ENCODE results near the gene ACOT2.
"Not testable (repeated sequence)": the region's sequence is repeated elsewhere in the genome, so short reads cannot be mapped to it uniquely, and the experiment has no call there.

The ACOT2 gene

DNA sequence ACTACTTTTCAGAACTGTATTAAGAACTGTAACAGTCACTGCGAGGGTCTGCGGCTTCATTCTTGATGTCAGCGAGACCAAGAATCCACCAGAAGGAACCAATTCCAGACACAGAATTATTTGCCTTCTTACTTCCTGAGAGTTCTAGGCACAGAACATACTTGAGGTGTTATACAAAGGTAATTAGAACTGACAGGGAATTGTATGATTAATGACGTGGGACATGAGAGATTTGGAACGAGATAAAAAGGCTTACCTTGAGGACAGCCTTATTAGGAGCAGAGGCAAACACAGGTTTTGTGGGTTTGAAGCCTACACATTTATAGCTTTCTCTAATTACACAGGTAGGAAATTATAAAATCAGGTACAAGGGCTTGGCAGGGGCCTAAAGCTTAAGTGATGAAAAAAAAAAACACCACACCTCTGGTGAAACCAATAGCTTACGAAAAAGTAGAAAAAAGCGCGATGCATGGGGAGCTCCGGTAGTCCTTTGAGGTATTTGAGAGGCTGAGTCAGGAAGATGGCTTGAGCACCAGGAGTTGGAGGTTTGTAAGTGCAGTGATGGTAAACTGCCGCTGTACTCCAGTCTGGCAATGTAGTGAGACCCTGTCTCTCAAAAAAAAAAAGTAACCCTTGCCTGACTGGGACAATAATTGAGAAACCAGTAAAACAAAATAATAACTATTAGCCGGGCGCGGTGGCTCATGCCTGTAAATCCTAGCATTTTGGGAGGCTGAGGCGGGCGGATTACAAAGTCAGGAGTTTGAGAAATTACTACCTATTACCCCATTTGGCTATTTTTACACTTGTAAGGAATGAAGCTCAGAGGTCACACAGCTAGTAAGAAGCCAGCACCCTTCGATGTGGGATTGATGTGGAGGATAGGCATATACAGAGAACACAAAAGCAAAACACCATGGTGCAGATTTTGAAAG, 795 bp upstream of the ACOT2 start:
- peak; percentile 9 to 70 (median 22) for DNase-seq

DNA sequence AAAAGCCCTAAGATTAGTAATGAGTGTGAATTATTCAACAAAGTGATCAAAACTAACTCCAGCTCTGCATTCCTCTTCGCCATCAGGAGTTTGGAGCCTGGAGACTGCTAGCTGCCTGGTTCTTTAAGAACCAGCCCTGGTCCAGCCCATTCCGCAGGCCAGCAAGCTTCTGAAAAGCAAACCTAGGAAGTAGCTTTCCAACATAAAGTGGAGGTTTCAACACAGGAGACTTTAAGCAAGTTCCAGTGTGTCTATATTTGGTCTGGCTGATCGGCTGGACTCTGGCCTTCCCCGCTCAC, 178 bp upstream of the ACOT2 start:
- DNase-seq = not testable (repeated sequence)

DNA sequence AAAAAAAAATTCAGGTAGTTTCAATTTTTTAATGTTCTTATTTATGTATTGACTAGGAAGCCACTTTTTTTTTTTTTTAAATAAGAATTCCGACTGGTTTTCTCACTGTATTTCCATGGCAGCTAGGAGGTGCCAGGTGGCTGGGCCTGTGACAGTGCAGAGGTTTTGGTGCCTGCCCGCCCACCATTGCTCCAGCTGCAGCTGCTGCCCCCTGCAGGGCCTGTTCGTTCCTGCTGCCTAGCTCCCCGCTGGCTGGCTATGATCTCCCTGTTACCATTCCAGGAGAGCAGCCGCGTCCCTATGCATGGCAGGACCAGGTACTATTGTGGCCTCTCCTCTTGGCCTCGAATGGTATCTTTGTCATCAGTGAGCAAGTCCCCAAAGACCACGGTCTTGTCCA, 1.9 kb downstream of the ACOT2 start:
- peak; percentile 15 to 38 (median 25) for DNase-seq

DNA sequence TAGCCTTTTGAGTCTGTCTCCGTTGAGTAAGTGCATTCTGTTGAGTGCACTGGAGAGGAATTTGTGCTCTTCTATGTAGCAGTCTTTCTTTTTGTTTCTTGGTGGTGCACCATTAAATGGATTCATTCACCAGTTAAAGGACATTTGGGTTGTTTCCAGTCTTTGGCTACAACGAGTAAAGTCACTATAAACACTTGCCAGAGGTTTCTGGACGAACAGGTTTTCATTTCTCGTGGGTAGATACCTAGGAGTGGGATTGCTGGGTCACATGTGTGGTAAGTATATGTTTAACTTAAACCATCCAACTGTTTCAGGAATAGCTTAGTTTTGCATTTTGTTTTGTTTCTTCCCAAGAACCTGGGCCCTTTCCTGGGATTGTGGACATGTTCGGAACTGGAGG, 4.0 kb downstream of the ACOT2 start:
- DNase-seq = not testable (repeated sequence)

DNA sequence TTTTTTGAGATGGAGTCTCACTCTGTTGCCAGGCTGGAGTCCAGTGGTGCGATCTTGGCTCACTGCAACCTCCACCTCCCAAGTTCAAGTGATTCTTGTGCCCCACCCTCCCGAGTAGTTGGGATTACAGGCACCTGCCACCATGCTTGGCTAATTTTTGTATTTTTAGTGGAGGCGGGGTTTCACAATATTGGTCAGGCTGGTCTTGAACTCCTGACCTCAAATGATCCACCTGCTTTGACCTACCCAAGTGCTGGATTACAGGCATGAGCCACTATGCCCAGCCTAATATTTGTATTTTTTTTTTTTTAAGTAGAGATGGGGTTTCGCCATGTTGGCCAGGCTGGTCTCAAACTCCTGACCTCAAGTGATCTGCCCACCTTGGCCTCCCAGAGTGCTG, 4.7 kb downstream of the ACOT2 start:
- DNase-seq = not testable (repeated sequence)

DNA sequence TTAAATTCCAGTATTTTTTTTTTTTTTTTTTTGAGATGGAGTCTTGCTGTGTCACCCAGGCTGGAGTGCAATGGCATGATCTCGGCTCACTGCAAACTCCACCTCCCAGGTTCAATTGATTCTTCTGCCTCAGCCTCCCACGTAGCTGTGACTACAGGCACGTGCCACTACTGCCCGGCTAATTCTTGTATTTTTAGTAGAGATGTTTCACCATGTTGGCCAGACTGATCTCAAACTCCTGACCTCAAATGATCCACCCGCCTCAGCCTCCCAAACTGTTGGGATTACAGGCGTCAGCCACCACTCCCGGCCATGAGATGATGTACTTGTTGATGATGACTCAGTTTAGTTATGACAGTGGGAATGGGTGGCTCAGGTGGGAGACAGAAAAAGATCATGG, 5.2 kb downstream of the ACOT2 start:
- DNase-seq = not testable (repeated sequence)

DNA sequence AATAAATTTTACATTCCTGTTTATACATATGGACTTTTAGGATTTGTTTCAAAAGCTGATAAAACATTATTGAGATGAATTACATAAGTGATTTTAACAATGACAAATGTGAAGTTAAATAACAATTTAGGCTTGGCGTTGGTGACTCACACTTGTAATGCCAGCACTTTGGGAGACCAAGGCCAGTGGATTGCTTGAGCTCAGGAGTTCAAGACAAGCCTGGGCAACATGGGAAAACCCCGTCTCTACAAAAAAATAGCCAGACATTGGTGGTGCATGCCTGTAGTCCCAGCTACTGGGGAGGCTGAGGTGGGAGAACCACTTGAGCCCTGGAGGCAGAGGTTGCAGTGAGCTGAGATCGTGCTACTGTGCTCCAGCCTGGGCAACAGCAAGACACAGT, 7.4 kb downstream of the ACOT2 start:
- no peak for DNase-seq

DNA sequence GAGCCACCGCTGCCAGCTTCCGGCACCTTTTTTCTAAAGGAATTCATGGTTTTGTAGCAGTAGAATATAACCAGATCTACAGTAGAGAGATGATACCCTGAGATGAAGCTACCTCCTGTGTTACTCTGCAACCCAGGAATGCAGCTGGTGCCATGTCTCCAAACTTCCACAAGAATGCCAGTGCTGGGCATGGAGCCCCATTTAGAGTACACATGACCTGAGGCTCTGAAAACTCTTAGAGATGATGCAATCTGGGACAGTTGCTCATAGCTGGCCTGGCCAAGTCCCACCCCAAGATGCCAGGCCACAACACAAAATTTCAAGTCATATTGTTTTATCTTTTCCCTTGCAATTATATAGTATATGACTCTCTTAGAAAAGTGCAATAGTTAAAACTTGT, 8.2 kb downstream of the ACOT2 start:
- DNase-seq = not testable (repeated sequence)

DNA sequence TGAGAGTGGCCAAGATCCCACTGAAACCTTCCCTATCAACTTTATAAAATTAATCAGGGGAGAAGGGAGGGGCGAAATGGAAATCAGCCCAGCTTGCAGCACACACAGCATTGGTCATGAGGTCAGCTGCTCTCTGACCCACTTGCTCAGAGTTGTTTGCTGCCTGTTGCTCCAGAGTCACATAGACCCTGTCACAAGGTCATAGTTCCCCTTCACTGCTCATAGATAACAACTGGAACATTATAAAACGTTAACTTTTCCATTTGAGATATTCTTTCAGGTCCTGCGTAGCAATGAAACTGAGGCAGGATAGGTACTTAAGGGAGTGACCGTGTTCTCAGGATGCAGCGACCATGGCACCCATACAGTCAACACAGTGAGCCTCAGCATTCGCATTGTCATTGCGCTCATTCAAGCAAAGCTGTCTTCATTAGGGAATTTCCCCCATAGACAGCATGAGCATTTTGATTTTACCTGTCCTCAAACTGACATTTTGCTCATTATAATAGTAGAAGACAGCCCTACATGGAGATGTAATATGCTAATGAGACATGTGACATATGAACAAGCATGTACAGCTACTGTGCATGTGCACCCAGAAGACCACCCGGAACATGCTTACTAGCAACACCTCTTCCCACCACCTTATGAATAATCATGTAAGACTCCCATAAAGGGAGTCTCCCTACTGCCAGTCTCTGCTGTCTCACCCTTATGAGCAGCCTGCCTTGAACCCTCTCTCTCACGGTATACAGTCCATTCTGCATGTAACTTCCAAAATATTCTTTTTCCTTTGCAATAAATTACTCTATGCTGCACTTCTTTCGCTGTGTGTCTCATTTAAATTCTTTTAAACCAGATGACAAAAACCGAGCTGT, 13.3 kb downstream of the ACOT2 start:
- not testable (repeated sequence) for DNase-seq

DNA sequence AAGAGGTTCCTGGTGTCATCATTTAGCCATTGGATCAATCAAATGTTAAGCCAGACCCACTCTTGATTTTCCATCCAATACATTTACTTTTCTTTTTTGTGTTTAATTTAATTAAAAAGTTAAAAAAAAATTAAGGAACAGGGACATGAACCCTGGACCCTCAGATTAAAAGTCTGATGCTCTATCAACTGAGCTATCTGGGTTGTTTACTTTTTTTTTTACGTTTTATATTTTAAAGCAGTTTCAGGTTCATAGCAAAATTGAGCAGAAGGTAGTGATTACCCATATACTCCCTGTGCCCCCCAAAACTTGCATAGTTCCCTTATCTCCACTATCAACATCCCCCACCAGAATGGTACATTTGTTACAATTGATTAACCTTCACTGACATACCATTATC, 19.7 kb downstream of the ACOT2 start:
- DNase-seq = no peak

DNA sequence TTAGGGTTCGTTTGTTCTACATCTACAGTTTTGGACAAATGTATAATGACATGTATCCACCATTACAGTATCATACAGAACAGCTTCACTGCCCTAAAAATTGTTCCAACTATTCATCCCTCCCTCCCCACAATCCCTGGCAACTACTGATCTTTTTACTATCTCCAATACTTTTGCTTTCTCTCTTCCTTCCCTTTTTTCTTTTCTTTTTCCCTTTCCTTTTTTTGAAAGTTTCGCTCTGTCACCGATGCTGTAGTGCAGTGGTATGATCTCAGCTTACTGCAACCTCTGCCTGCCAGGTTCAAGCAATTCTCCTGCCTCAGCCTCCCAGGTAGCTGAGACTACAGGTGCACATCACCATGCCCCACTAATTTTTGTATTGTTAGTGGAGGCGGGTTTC, 20.1 kb downstream of the ACOT2 start:
- no peak for DNase-seq

DNA sequence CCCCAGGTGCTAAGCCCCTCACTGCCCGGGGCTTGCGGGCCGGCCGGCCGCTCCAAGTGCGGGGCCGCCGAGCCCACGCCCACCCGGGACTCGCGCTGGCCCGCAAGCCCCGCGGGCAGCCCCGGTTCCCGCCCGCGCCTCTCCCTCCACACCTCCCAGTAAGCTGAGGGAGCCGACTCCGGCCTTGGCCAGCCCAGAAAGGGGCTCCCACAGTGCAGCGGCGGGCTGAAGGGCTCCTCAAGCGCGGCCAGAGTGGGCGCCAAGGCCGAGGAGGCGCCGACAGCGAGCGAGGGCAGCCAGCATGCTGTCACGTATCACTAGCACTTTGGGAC, 21.6 kb downstream of the ACOT2 start:
- not testable (repeated sequence) for DNase-seq

DNA sequence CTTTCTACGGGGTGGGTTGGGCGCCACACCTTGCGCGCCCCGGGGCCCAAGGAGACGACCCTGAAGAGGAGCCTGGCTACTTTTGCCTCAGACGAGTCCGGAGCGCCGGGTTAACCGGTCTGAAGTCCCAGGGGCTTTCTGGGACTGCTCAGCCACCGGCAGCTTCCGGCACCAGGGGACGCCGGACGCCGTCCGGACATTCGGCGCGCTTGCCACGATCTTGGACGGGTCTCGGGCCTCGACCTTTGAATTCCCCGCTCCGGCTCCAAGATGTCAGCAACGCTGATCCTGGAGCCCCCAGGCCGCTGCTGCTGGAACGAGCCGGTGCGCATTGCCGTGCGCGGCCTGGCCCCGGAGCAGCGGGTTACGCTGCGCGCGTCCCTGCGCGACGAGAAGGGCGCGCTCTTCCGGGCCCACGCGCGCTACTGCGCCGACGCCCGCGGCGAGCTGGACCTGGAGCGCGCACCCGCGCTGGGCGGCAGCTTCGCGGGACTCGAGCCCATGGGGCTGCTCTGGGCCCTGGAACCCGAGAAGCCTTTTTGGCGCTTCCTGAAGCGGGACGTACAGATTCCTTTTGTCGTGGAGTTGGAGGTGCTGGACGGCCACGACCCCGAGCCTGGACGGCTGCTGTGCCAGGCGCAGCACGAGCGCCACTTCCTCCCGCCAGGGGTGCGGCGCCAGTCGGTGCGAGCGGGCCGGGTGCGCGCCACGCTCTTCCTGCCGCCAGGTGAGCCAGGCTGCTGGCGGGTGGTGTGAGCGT, 22.9 kb downstream of the ACOT2 start, which contains the start of gene ACOT4:
ACOT4 (plus strand) TSS at position 184 of the 760 bp plus-strand sequence; CDS start at position 271, 87 bp downstream.
- DNase-seq = peak; percentile 41 to 93 (median 82)

DNA sequence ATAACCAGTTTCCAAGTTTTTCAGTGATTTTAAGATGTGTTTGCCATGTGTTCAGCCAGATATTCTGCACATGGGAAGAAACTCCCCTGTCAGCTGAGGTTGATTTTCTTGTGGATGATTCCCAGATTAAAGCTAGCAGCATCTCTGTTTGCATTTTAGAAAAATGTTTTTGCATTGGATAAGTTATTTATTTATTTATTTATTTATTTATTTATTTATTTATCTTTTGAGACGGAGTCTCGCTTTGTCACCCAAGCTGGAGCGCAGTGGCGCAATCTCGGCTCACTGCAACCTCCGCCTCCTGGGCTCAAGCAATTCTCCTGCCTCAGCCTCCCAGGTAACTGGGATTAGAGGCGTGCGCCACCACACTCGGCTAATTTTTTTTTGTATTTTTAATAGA, 25.5 kb downstream of the ACOT2 start:
- no peak for DNase-seq

DNA sequence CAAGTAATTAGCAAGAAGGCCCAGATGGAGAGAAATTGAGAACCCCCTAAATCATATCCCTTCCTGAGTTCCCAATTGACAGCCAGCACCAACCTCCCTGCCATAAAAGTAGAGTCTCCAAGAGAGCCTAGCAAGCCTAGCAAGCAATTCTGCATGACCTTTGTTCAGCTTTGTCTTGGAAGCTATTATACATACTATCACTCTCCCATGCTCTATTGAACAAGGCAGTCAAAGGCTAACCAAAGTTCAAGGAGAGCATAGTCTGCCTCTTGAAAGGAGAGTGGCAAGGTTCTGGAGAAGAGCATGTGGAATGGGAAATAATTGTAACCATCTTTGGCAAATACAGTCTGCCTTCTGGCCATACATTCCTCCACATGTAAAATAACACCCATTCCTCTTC, 30.5 kb downstream of the ACOT2 start:
- no peak for DNase-seq

DNA sequence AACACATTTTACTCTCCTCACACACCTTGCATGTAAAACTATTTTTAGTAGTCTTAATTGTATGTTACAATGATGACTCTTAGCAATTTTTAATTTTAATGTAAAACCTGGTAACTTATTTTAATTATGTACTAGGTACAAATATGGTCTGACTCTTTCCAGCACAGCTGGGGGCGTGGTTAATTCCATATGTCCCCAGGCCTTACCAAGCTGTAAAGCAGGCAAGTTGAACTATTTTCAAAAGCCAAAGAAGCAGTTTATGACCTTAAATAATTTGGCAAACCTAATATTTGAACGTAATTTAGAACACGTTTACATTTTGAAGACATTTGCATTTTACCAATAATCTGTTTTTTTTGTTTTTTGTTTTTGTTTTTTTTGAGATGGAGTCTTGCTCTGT, 34.0 kb downstream of the ACOT2 start:
- no peak for DNase-seq

DNA sequence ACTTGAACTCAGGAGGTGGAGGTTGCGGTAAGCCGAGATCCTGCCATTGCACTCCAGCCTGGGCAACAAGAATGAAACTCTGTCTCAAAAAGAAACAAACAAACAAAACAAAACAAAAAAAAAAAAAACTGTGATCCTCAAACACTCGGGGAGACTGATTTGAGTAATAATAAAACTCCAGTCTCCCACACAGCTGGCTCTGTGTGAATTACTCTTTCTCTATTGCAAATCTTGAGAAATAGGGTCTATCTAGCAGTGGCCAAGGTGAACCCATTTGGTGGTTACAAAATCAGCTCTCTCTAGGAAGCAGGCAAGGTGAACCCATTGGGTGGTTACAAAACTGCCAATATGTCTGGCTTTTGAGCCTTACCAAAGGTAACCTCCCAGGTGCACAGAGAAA, 37.3 kb downstream of the ACOT2 start:
- no peak for DNase-seq

DNA sequence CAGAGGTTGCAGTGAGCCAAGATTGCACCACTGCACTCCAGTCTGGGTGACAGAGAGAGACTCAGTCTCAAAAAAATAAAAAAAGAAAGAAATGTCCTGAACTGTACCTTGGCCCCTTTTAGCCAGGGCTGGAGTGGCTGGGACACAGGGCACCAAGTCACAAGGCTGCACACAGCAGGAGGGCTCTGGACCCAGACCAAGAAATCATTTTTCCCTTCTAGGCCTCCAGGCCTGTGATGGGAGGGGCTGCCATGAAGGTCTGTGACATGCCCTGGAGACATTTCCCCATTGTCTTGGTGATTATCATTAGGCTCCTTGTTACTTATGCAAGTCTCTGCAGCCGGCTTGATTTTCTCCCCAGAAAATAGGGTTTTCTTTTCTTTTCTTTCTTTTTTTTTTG, 38.2 kb downstream of the ACOT2 start:
- DNase-seq = no peak

DNA sequence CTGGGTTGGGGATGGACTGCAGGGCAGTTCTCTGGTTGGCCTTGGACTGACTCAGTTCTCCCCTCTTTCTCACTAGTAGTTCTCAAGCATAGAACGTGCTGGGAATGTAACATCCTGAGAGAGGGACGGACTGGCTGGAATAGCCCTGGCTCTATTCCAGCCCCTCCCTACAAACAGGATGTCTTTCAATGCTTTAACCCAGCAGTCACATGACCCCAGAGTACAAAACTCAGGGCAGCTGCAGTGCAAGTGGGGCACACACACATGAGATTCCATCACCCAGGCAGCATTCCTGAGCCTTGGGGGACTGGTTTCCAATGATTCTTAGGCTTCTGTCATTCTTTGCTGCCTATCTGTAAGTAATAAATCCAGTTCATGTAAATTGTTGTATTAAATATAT, 41.7 kb downstream of the ACOT2 start:
- DNase-seq = no peak

DNA sequence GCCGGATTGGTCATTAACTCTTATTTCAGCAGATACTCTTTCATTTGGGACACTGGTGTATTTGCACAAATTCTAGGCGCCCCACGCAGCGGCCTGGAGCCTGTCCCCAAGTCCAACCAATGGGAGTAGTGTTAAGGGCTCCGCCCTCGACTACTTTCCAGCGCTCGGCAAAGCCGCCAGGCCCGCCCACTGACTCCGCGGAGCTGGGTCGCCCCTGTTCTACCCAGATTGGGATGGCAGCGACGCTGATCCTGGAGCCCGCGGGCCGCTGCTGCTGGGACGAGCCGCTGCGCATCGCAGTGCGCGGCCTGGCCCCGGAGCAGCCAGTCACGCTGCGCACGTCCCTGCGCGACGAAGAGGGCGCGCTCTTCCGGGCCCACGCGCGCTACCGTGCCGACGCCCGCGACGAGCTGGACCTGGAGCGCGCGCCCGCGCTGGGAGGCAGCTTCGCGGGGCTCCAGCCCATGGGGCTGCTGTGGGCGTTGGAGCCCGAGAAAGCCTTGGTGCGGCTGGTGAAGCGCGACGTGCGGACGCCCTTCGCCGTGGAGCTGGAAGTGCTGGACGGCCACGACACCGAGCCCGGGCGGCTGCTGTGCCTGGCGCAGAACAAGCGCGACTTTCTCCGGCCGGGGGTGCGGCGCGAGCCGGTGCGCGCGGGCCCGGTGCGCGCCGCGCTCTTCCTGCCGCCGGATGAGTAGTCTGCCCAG, 43.5 kb downstream of the ACOT2 start, which contains the start of gene ACOT6:
ACOT6 (plus strand) TSS at position 179 of the 707 bp plus-strand sequence; CDS start at position 234, 55 bp downstream.
- DNase-seq = peak in 2 of 3 experiments; percentile 73 to 81

DNA sequence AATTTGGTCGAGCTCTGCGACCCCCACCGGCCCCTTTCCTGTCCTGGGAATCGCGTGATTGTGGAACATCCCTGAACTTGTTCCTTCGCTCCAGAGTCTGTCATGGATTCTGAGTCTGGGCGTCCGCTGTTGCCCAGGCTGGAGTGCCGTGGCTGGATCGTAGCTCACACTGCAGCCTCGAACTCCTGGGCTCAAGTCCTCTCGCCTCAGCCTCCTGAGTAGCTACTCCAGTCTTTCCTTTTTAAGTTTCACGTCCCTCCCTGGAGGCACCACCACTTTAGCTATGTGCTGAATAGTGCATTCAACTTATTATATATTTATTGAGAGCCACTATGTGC, 44.0 kb downstream of the ACOT2 start:
- peak in 1 of 3 experiments; percentile 67 for DNase-seq

DNA sequence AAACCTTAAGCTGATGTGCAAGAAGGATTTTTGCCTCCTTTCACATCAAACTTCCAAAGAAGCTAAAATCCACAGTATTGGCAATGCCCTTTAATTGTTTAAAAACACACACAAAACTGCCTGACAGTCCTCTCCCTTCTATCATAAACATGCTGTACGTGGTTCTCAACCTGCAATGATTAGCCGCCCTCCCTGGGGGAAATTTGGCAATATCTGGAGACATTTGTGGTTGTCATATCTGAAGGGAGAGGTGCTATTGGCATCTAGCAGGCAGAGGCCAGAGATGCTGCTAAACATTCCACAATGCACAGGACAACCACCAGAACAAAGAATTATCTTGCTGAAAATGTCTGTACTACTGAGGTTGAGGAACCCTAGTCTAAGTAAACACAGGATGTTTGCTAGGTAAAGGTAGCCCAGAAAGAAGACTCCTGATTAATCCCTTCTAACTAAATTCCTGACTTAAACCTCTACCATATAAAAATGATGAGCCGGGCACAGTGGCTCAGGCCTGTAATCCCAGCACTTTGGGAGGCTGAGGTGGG, 44.5 kb downstream of the ACOT2 start:
- DNase-seq = no peak
